GM21390 (cell line): Measurements from ENCODE around the gene COMMD1.
"Not testable (repeated sequence)": the region's sequence is repeated elsewhere in the genome, so short reads cannot be mapped to it uniquely, and the experiment has no call there.

Source experiments
- ATAC-seq: cut with Tn5 transposase; IDR thresholded peaks from one replicate; pipeline ENCODE4 v1.9.1; 2021; ENCODE audit not compliant: unreplicated experiment

The COMMD1 gene

DNA sequence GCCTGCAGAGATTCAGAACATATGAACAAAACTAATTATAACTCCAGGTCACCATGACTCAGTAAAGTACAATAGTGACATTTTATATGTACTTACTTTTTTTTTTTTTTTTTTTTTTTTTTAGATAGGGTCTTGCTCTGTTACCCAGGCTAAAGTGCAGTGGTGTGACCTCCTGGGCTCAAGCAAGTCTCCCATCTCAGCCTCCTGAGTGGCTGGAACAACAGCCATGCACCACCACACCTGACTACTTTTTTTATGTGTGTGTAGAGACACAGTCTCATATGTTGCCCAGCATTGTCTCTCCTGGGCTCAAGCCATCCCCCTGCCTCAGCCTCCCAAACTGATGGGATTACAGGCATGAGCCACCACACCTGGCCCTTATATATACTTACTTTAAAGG, 159.8 kb downstream of the COMMD1 start:
- no peak for ATAC-seq

DNA sequence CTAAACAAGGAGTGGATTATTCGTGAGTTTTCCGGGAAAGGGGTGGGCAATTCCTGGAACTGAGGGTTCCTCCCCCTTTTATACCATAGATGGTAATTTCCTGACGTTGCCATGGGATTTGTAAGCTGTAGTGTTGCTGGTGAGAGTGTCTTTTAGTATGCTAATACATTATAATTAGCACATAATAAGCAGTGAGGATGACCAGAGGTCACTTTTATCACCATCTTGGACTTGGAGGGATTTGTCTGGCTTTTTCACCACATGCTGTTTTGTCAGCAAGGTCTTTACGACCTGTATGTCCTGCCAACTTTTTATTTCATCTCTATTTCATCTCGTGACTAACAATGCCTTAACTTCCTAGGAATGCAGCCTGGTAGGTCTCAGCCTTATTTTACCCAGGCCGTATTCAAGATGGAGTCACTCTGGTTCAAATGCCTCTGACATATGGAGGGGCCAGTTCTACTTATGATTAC, 165.7 kb downstream of the COMMD1 start:
- ATAC-seq, result no peak

DNA sequence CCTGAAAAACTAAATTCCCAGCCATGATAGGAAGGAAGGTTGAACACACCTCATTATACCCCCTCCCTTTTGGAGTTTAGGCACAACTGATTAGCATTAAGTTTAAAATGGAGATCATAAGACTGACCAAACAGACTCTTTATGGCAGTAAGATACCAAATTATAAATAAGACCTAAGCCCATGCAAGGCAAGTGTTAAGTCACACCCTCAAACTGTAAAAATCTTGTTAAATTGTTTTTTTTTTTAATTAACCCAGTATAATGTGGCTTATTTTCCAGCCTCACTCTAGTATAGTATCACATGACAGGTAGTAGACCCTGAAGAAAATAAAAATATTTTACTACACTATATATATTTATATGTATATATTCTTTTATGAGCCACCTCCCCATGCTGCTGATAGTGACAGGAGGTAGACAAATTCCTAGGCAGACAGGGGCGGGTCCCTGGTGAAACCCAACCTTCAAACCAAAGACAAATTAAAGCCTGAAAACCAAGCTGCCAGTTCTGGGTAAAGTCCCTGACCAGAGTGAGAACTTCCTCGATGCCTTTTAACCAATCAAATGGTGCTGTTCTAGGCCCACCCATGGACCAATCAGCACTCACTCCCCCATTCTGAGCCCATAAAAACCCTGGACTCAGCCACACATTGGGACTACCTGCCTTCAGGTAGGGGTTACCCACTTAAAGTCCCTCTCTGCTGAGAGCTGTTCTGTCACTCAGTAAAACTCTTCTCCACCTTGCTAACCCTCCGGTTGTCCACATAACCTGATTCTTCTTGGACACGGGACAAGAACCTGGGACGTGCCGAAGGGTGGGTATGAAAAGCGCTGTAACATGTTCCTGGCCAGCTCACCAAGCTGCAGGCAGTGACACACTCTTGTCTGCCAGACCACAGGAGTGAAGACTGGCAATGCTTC, 166.5 kb downstream of the COMMD1 start:
- ATAC-seq, result no peak

DNA sequence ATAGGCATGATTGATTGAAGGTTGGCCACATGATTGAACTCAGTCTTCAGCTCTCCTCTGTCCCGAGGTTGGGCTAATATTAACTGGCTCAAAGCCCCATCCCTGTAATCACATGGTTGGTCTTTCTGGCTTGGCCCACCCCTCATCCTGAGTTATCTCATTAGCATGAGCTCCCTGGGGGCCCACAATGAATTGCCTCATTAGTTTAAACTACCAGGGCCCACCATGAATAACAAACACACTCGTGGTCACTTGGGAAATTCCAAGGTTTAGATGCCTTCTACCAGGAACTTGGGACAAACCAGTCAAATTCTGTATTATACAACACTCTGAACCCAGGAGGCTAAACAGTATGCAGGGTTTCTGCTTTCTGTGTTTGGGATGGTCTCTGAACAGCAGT, 168.8 kb downstream of the COMMD1 start:
- no peak for ATAC-seq

DNA sequence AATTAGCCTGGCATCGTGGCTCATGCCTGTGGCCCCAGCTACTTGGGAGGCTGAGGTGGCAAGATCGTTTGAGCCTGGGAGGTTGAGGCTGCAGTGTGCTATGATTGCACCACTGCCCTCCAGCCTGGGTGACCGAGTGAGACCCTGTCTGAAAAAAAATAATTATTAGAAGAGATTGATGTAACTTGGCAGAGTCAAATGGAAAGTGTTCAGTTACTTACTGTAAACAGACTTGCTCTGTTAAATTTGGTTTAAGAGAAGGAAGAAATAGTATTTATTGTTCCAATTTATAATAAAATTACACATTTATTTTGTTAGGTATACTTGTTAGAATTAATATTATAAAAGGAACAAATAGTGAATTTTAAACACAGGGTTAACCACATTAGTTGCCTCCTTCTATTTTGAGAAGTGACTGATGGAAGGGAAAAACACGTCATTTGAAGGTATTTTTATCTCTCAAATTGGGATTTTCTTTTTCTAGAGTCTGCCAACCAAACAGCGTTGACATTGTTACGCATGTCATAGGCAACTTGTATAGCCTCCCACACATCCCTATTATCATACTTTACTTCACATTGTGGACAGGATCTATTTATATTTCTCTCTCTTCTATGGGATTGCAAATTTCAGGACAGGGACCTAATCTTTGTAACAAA, 171.6 kb downstream of the COMMD1 start:
- no peak for ATAC-seq

DNA sequence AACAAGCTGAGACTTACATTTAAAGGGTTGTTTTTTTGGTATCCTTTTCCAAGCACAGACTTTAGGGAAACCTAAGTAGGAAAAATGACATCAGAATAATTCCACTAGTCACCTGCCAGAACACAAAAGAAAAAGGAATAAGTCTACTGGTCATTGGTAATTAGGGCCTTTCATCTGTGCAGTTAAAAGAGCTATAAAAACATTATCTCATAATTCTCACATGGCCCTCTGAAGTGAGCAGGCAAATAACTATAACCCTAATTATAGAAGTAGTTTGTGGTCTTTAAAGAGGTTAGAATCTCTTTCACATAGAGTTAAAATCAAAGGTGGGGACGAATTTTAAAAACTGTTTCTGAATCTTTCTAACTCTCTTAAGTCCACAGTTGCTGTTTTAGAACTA, 179.3 kb downstream of the COMMD1 start:
- ATAC-seq, result no peak

DNA sequence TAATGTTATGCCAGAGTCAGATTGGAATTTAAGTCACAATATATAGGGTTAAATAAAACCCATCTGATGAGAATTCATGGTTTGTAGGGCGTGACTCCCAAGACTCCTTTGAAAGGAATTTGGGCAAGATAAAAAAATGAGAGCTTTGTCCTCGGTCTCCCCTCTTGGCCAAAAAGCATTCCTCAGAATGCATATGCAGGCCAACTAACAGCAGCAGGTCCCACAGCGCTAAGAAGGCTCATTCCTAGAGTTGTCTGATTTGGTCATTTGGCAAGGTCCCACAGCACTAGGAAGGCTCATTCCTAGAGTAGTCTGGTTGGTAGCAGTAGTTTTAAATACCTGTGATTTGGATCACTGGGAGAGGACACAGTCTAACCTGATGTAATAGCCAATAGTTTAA, 184.2 kb downstream of the COMMD1 start:
- no peak for ATAC-seq

DNA sequence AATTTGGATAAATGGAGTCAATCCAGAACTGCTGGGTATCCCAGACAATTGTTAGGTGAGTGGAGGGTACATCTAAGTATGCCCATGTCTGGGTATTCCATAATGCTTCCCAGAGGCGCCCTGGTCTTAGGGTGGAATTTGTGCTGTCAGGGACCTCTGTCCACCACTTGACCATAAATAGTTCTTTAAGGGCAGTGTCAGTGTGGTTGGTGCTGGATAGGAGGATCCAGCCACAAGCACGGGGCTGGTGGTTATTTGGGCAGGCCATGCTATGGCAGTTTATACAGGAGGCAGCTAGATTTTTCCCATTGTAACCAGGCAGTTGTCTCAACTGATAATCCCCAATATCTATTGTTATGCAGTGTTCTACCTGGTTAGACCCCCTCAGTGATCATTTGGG, 186.0 kb downstream of the COMMD1 start:
- no peak for ATAC-seq

DNA sequence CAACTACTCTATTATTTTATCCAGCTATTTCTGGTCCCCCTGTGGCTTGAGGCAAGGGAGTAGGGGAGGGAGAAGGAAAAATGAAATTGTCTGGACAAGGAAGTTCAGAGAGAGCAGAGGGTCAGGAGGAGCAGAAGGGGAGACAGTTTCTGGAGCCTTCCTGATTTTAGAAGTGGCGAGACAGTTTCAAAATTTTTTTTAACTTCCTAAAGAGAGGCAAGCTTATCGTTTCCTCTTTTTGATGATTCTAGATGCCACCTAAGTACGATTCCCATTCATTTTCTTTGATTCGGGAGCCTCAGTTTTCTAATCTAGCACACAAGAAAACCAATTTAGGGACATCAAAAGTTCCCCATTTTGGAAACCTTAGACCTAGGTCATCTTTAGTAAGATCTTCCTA, 193.6 kb downstream of the COMMD1 start:
- ATAC-seq, result no peak

DNA sequence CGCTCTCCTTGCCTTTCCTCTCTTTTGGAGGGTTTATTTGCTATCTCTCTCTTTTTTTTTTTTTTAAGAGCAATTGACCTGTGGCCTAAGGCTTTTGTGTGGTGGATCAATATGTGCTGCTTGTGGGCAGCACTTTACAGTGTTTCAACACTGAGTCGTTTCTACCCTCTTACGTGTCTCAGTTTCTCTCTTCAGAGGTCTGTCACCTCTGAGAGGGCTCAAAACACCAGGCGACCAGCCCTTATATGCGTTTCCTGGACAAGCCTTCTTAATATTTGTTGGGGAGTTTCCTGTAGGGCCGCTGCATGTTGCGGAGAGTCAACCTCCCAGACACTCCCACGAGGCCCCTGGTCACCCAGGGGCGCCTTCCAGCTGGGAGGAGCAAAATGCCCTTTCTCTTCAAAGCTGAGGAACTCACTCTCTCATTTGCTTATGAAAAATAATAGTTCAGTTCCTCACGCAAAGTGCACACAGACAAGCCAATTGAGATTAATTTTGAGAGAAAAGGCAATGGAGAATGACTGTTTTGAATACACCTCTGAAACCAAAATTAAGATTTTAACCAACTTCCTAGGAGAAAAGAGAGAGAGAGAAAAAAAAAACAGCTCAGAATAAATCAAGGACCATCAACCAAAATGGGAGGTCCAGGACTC, 194.2 kb downstream of the COMMD1 start:
- peak; percentile 93 for ATAC-seq

DNA sequence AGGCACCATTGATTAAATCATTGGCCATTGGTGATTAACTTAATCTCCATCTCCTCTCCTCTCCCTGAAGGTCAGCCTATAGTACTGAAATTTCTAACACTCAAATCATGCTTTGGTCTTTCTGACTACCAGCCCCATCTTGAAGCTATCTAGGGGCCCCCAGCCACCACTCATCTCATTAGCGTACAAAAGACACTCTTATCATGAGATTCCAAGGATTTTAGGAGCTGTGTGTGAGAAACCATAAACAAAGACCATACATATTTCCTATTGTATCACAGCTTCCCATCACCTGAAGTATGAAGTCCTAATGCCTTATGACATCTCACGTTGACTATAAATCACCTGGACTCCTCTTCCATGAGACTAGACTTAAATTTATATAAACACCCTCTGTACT, 196.4 kb downstream of the COMMD1 start:
- ATAC-seq, result no peak

DNA sequence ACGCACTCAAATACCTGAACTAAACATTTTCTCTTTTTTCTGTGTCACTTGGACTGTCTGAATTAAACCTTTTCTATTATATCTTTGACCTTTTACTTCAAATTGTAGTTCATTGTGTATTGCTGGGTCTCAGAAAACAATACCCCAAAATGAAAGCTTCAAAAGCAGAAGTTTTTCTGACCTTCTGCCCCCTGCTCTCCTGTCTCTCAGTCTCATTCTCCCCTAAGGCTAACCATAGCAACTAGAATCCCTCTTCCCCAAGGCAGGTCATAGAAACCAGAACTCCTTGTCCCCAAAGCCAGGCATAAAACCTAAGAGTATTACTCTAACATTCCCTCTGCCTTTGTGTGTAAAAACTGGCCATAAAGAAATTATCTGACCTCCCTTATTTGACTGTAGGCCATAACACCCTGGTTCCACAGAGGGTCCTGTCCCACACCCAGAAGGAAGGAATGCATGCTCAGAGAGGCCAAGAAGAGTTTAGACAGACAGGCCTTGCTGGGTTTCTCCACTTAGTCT, 197.0 kb downstream of the COMMD1 start:
- ATAC-seq, result no peak

DNA sequence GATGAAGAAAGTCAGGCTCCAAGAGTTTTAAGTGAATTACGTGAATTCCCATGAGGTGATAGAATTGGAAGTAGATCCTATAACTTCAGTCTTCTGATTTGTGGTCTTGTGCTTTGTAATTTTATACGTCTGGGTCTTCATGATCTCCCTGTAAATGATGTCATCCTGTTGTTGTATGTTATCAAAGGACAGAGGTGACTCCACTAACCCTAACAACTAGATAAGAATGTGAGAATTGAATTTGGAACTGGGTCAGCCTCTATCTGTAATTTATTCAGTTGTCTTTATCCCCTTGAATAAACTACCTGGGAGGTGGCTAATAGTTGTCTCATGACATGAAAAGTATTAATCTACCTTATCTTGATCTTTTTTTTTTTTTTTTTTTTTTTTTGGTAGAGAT, 204.1 kb downstream of the COMMD1 start:
- no peak for ATAC-seq

DNA sequence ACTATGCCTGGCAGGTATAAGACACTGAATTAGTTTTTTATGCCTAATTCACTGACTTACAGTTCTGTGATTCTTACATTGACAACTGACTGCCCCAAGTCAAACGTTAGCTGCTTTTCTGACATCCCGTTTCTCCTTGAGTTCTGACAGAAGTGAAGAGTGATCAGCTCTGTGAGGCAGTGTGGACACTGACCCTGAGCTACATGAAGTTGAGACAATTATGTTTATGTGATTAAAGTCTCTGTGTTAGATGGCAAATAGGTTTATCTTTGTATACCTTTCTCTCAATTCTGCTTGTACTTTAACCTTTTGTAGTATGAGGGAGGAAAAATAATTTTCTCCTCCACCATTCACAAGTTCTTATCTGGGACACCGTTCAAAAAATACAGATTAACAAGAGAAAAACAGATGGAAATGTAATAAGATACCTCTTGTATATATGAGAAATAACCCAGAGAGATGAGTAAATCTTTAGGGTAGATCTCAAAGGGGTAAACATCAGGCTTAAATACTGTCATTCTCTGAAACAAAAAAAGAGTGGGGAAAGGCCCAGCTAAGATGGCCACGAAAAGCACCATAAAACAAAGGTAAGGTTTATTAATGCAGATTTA, 205.0 kb downstream of the COMMD1 start:
- ATAC-seq, result no peak

DNA sequence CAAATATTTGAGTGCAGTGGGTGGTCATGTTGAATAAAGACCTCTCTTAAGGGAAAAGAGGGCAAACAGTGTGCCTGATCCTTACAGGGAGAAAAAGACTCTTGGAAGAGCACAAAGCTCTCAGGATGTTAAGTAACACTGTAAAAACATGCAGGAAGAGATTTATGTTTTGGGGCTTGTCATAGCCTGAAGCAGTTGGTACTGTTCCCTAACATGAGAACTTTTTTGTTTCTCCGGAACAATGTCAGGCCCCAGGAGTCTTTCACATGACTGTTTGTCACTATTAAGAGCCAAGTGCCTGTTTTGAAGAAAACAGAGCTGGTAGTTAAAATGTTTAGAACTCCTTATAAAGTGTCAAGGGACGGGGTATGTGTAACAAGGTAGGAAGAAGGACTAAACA, 206.7 kb downstream of the COMMD1 start:
- ATAC-seq, result no peak

DNA sequence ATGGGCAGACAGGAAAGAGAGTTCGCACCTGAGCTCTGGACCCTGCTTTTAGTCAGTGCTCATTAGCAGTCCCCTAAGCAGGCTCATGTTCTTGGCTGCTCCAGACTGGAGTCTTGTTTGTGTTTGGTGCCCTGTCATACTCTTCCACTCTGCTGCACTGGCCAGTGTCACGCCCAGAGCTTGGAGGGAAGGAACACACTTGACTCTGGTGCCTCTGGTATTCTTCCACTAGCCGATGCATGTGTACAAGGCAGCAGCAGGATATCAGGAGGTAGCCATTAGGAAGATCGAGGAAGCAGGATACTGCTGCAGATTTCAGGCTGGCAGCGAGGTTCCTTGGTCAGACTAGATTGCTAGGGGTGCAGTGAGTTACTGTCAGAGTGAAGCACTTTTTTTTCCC, 209.1 kb downstream of the COMMD1 start:
- no peak for ATAC-seq

DNA sequence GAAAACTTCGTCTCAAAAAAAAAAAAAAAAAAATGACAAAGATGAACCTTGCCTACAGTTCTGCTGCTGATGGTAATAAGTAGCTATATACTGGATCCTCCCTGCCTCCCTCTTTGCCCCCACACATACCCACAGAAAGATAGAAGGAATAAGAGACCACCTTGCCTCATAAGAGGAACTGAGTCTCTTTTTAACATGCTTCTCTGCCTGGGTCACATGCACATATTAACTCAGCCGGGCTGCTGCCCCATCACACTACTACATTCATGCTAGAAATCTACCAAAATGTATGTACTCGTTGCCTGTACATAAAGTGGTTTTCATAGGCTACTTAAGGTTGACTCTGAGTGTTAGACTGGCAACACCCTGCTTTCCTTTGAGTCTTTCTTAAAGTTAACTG, 211.5 kb downstream of the COMMD1 start:
- ATAC-seq, result no peak

DNA sequence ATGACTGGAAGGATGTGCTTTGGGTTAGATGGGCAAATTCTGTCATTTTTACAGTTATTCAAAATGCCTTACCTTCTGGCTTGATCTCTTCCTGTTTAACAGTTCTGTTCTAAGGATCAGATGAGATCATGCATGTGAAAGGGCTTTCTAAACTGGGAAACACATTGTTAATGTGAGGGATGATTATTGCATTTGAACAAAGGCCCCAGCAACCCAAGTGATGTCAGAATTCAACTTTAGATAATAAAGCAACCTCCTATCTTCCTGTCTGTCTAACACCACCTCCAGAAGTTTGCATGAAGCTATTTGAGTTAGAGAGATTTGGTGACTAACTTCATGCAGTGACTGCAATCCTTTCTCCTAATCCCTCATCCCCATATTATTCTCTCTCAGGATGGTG, 212.7 kb downstream of the COMMD1 start:
- no peak for ATAC-seq

DNA sequence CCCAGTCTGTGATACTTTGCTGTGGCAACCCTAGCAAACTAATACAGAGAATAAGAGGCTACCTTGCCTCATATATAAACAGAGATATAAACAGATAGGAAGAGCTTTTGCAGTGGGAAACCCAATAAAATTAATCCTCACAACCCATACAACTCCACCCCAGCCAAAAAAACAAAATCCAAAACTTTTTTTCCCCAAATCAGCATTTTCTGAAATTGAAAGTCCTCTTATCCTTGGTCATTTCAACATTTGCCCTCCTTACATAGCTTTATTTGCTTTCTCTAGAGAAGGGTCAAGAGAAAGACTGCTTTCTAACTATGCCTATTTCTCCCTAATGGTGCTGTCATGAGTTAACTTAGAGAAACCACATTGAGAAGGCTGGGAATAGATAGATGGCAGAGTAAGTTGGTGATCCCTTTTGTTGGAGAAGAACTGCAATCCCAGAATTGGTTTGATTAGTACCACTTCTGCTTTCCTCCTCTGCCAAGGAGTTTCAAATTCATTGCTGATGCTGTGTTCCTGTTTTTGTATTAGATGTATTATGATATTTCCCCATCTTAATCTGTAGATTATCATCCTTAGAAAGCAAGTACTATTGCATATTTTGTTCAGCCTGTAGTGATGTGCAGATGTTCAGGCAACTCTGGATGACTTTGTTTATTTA, 214.0 kb downstream of the COMMD1 start:
- ATAC-seq, result no peak

DNA sequence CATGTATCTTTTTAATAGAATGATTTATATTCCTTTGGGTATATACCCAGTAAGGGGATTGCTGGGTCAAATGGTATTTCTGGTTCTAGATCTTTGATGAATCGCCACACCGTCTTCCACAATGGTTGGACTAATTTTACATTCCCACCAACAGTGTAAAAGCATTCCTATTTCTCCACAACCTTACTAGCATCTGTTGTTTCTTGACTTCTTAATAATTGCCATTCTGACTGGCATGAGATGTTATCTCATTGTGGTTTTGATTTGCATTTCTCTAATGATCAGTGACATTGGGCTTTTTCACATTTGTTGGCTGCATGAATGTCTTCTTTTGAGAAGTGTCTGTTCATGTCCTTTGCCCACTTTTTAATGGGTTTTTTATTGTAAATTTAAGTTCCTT, 220.8 kb downstream of the COMMD1 start:
- not testable (repeated sequence) for ATAC-seq
